BJ (cell line): ENCODE measurements around the gene CPNE1. TPM values are rescaled to one million over a fixed set of nuclear protein-coding genes. Genes with fewer than 3 reads are reported as not detected.

Experiments
- CTCF ChIA-PET: fragments of 350-600 bp; formaldehyde crosslinking; extraction: SDS; loops from one replicate; lab custom pipeline; 2021; ENCODE audit warnings: antibody characterized with exemption, inconsistent platforms; lab: Yijun Ruan, JAX
- POLR2A ChIA-PET: fragments of 300-600 bp; sonication (Branson Sonifier 250); formaldehyde crosslinking; extraction: SDS; loops from one replicate; lab custom pipeline; 2021; ENCODE audit warnings: antibody characterized with exemption; lab: Charles Lee
- DNase-seq: peaks from one replicate; pipeline ENCODE4 v3.0.0-alpha.2; 2011; ENCODE audit warnings: low read depth
- H3K27me3 ChIP-seq: 2 replicates; pipeline ENCODE4 v1.6.0; 2011; ENCODE audit warnings: low read length; ENCODE audit not compliant: control insufficient read depth, insufficient read depth
- H3K36me3 ChIP-seq: 2 replicates; pipeline ENCODE4 v1.5.1; 2011; ENCODE audit warnings: low read length; ENCODE audit not compliant: control insufficient read depth, insufficient read depth
- H3K4me3 ChIP-seq: 2 replicates; pipeline ENCODE4 v1.5.1; 2011; ENCODE audit warnings: low read depth, mild to moderate bottlenecking, control low read depth, low read length
- CTCF ChIP-seq: IDR thresholded peaks from 2 replicates; pipeline ENCODE4 v1.5.1; 2011; ENCODE audit warnings: low read depth, mild to moderate bottlenecking, control low read depth, inconsistent platforms, low read length, moderate library complexity; ENCODE audit not compliant: insufficient read depth
- polyA plus RNA-seq: library from polyadenylated mRNA; depleted of rRNA; stranded (reverse); fragments of >200 nt; gene quantifications from 2 replicates; pipeline ENCODE4 v1.2.3, GENCODE V29; 2011

Gene CPNE1
- polyA plus RNA-seq, 1 experiment, result 217 TPM

- Histone ChIP-seq H3K36me3 (peaks cover 3% of the 10 kb centered on the region; the same call in 1 of the 2 replicates), H3K4me3 (no peak overlapping the region), H3K27me3 (no peaks in the 10 kb centered on the region)
- no peak for TF ChIP-seq CTCF
- CTCF ChIA-PET, result interaction anchor here (2.0 kb wide), 1 partner anchor 13 kb away, joined by 7 read pairs; no protein-coding TSS in a partner anchor
- DNase-seq, result no peak
- POLR2A ChIA-PET, result no interaction called here
Observed at GRCh38 chr20:35643045-35643444, 21.7 kb downstream of the CPNE1 start.

DNA sequence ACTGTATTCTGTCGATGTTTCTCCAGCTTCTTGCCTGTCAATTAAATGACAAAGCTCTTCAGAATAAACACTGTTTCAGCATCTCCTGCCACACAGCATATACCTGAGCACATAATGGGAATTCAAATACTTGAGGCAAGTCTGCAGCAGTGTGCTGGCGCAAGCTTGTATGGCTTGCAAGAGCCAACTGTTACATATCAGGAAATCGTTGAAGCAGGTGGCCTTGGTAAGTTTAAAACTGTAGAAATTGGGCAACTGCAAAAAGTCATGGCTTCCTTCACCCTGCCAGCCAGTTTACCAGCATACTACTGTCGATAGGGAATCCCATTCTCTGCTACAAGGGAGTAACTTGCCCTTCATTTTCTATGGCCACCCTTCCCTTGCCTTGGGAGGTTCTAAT lies 23.0 kb downstream of the CPNE1 start:
- no peak overlapping the region for H3K4me3 ChIP-seq
- ChIA-PET CTCF (interaction anchor here (1.2 to 1.3 kb wide), 2 partner anchors 21 to 22 kb away, joined by 3 read pairs; no protein-coding TSS in a partner anchor), POLR2A (no interaction called here)
- no peaks in the 10 kb centered on the region for H3K27me3 ChIP-seq
- H3K36me3 ChIP-seq, result 0 out of 2 replicates have a peak, but pooled peaks cover 1% of the 10 kb centered on the region
- no peak for TF ChIP-seq CTCF
- DNase-seq, result no peak

DNA sequence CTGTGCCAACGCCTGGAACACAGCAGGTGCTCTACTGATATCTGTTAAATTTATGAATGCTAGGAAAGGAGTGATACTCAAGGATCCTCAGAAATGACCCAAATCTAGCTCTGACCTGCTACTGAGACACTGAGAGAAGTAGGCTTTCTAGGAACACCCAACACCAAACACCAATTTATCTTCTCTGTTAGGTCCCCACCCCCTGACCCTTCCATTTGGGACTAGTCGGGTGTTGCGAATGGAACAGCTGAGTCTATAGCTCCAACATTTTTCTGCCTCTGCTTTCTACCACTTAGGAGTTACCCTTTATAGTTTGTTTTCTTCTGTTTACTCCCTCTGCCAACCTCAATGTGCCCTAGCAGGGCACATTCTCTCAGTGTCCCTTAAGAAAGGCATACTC lies 24.0 kb downstream of the CPNE1 start:
- CTCF ChIA-PET, result interaction anchor here (0.7 to 1.3 kb wide), 2 partner anchors 15 to 20 kb away, joined by 3 read pairs; no protein-coding TSS in a partner anchor
- H3K27me3 ChIP-seq, result no peaks in the 10 kb centered on the region
- DNase-seq, result no peak
- no peak overlapping the region for H3K4me3 ChIP-seq
- POLR2A ChIA-PET, result no interaction called here
- TF ChIP-seq CTCF, result no peak
- H3K36me3 ChIP-seq, result peaks cover 3% of the 10 kb centered on the region; the same call in 1 of the 2 replicates

DNA sequence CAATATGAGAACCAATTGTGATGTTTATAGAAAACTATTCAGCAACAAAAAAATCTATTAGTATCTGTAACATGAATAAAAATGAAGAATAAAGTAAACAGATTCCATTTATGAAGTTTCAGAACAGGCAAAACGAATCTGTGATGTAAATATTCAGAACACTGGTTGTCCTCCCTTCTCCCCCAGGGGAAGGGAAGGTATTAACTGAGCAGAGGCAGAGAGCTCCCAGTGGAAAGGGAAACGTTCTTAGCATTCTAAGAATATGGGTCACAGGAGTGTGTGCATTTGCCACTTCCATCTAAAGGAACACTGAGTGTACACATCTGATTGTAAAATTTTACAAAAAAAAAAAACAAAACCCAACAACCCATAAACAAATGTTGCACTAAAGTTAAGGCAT lies 25.9 kb downstream of the CPNE1 start:
- Histone ChIP-seq H3K36me3 (peaks cover 3% of the 10 kb centered on the region; the same call in 1 of the 2 replicates), H3K27me3 (no peaks in the 10 kb centered on the region), H3K4me3 (no peak overlapping the region)
- no peak for TF ChIP-seq CTCF
- POLR2A ChIA-PET, result no interaction called here
- CTCF ChIA-PET, result interaction anchor here (0.6 kb wide), 1 partner anchor 170 kb away, joined by 3 read pairs; no protein-coding TSS in a partner anchor
- no peak for DNase-seq

- no peaks in the 10 kb centered on the region for H3K27me3 ChIP-seq
- no peak for DNase-seq
- ChIA-PET CTCF (interaction anchor here (0.6 to 2.3 kb wide), 3 partner anchors 18 to 76 kb away, joined by 3 to 11 read pairs (median 3); no protein-coding TSS in a partner anchor), POLR2A (interaction anchor here (0.5 kb wide), 1 partner anchor 22 kb away, joined by 12 read pairs; the partner anchor contains the start of gene SPAG4)
- no peak overlapping the region for H3K4me3 ChIP-seq
- no peak for TF ChIP-seq CTCF
- H3K36me3 ChIP-seq, result peaks cover 7% of the 10 kb centered on the region
Observed at GRCh38 chr20:35637276-35637675, 27.4 kb downstream of the CPNE1 start.
